Body of pancreas (tissue), 4 donors: ENCODE results near the gene TRIP13. TPM values are rescaled to one million over a fixed set of nuclear protein-coding genes. Genes with fewer than 3 reads are reported as not detected.

Experiments
- ATAC-seq: fragments of 150-250 bp; one replicate; pipeline ENCODE4 v1.9.1; 2016
- DNase-seq, 4 donors: peaks; one replicate each; pipeline ENCODE4 v3.0.0-alpha.2; 2019
- H3K27ac ChIP-seq, 4 donors: fragments of 200-600 bp; sonication (generic); 1 replicate in 3 of 4; 2 replicates in 1 of 4; pipeline versions ENCODE4 v1.5.1 to v1.6.1; 2016 to 2019; ENCODE audit warnings: mild to moderate bottlenecking in 1 of 4, mixed read lengths in 1 of 4, moderate library complexity in 1 of 4
- H3K27me3 ChIP-seq, 2 donors: fragments of 200-600 bp; sonication (generic); one replicate each; pipeline ENCODE4 v1.6.0; 2016; ENCODE audit warnings: mild to moderate bottlenecking in 1 of 2
- H3K36me3 ChIP-seq, 2 donors: fragments of 200-600 bp; sonication (generic); replicated peaks in 1 of 2; 2 replicates each; pipeline ENCODE4 v1.5.1; 2016; ENCODE audit warnings: low read depth in 2 of 2; ENCODE audit not compliant: insufficient read depth in 1 of 2
- H3K4me1 ChIP-seq: fragments of 200-600 bp; sonication (generic); one replicate; pipeline ENCODE4 v1.6.0; 2016
- H3K4me3 ChIP-seq, 2 donors: fragments of 200-600 bp; sonication (generic); 1 replicate in 1 of 2; 2 replicates in 1 of 2; pipeline ENCODE4 v1.5.1; 2016 to 2019
- H3K9me3 ChIP-seq, 3 donors: fragments of 200-600 bp; sonication (generic); 1 replicate in 2 of 3; 2 replicates in 1 of 3; pipeline ENCODE4 v1.5.1; 2016
- CTCF ChIP-seq, 7 experiments: fragments of 450-650 bp in 4 of 7; fragments of 200-600 bp in 3 of 7; sonication (generic) in 3 of 7; IDR thresholded peaks; one replicate each; pipeline ENCODE4 v1.5.1; 2016 to 2019; ENCODE audit warnings: antibody characterized with exemption in 7 of 7
- POLR2A ChIP-seq, 3 donors: fragments of 450-650 bp; IDR thresholded peaks; one replicate each; pipeline ENCODE4 v1.6.1; 2016; ENCODE audit warnings: antibody characterized with exemption in 3 of 3, mild to moderate bottlenecking in 2 of 3
- WGBS, 2 donors: methylation state at CpG; one replicate each; pipeline ENCODE4 v1.1.5; 2017; 5-methylcytosine and 5-hydroxymethylcytosine counted together
- intact Hi-C: fragments of 100-400 bp; cut with DNase I; formaldehyde crosslinking; loops from one replicate; pipeline ENCODE4 v1.15.1; 2023
- total RNA-seq, 2 donors: library from RNA; depleted of rRNA; stranded (reverse); fragments of >200 nt; gene quantifications; one replicate each; pipeline ENCODE4 v1.1.0, GENCODE V29; 2016

TRIP13 gene
- total RNA-seq, 2 donors from 2014 or later = 1.3 TPM

GRCh38 chr5:863244-863805 is 29.4 kb upstream of the TRIP13 start:
- H3K27ac ChIP-seq = no peak overlapping the region
- TF ChIP-seq CTCF (IDR thresholded peaks at IDR 0.05) (no peak), POLR2A (IDR thresholded peaks at IDR 0.05) (no peak)
- intact Hi-C loops = no loop called here
- 89 to 96% methylated on average over 9 to 16 of the region's 16 CpGs for WGBS, 2 donors
- no peak for ATAC-seq
- no peak for DNase-seq
- H3K9me3 ChIP-seq = no peaks in the 10 kb centered on the region
- no peak overlapping the region for H3K4me3 ChIP-seq
- H3K4me1 ChIP-seq = peaks cover 9% of the 10 kb centered on the region
- H3K36me3 ChIP-seq = peaks cover 6 to 22% of the 10 kb centered on the region in 2 donors
- no peaks in the 10 kb centered on the region for H3K27me3 ChIP-seq

- no peak for TF ChIP-seq POLR2A (IDR thresholded peaks at IDR 0.05)
- TF ChIP-seq CTCF (IDR thresholded peaks at IDR 0.05) = no peak
- no peaks in the 10 kb centered on the region for H3K27me3 ChIP-seq
- H3K4me1 ChIP-seq = peaks cover 9% of the 10 kb centered on the region
- H3K9me3 ChIP-seq = no peaks in the 10 kb centered on the region
- peaks cover 6 to 33% of the 10 kb centered on the region in 2 donors for H3K36me3 ChIP-seq
- DNase-seq = no peak
- H3K27ac ChIP-seq = no peak overlapping the region
- H3K4me3 ChIP-seq = no peak overlapping the region
- WGBS, 2 donors = 80 to 84% methylated on average over 10 to 14 of the region's 15 CpGs
- intact Hi-C loops = no loop called here
- no peak for ATAC-seq
These were observed 28.1 kb upstream of the TRIP13 start for GRCh38 chr5:864492-865167.

- no peak for DNase-seq
- 90 to 95% methylated on average over 23 to 24 of the region's 24 CpGs for WGBS, 2 donors
- H3K9me3 ChIP-seq = no peaks in the 10 kb centered on the region
- TF ChIP-seq CTCF (IDR thresholded peaks at IDR 0.05) = no peak
- no peak for TF ChIP-seq POLR2A (IDR thresholded peaks at IDR 0.05)
- H3K4me1 ChIP-seq = peaks cover 9% of the 10 kb centered on the region
- H3K4me3 ChIP-seq = no peak overlapping the region
- intact Hi-C loops = no loop called here
- no peak for ATAC-seq
- H3K27ac ChIP-seq = no peak overlapping the region
- H3K27me3 ChIP-seq = no peaks in the 10 kb centered on the region
- H3K36me3 ChIP-seq = peaks cover 6 to 36% of the 10 kb centered on the region in 2 donors
These were observed 27.5 kb upstream of the TRIP13 start for GRCh38 chr5:865168-865521.

- no peak for ATAC-seq
- peaks cover 6 to 39% of the 10 kb centered on the region in 2 donors for H3K36me3 ChIP-seq
- WGBS, 2 donors = 95 to 100% methylated on average over 3 to 10 of the region's 10 CpGs
These were observed 26.9 kb upstream of the TRIP13 start for GRCh38 chr5:865771-866170.

More at GRCh38 chr5:865771-866170, 26.9 kb upstream of the TRIP13 start:
- no peak for DNase-seq
- Histone ChIP-seq H3K27ac (no peak overlapping the region), H3K4me3 (no peak overlapping the region), H3K4me1 (peaks cover 9% of the 10 kb centered on the region), H3K27me3 (no peaks in the 10 kb centered on the region), H3K9me3 (no peaks in the 10 kb centered on the region)
- intact Hi-C loops = no loop called here
- TF ChIP-seq POLR2A (IDR thresholded peaks at IDR 0.05) (no peak), CTCF (IDR thresholded peaks at IDR 0.05) (no peak)
